Tibial nerve (tissue), 4 donors: Measurements from ENCODE around the gene C1orf232.

Experiments
- CTCF ChIP-seq, 5 experiments: fragments of 200-600 bp in 3 of 5; fragments of 450-650 bp in 2 of 5; sonication (generic) in 3 of 5; IDR thresholded peaks; one replicate each; pipeline ENCODE4 v1.5.1; 2016 to 2019; ENCODE audit warnings: antibody characterized with exemption in 5 of 5, mild to moderate bottlenecking in 3 of 5, moderate library complexity in 2 of 5
- EP300 ChIP-seq, 2 donors: sonication (generic); formaldehyde crosslinking; IDR thresholded peaks; one replicate each; pipeline ENCODE4 v1.6.1; 2017; ENCODE audit warnings: antibody characterized with exemption in 2 of 2, mild to moderate bottlenecking in 1 of 2
- POLR2A ChIP-seq, 2 donors: fragments of 450-650 bp; IDR thresholded peaks; one replicate each; pipeline ENCODE4 v1.6.1; 2017; ENCODE audit warnings: antibody characterized with exemption in 2 of 2, mild to moderate bottlenecking in 2 of 2, moderate library complexity in 2 of 2

- TF ChIP-seq CTCF (IDR thresholded peaks at IDR 0.05), result no peak
- no peak for TF ChIP-seq EP300 (IDR thresholded peaks at IDR 0.05)
- no peak for TF ChIP-seq POLR2A (IDR thresholded peaks at IDR 0.05)
These were observed 19.9 kb downstream of the C1orf232 start for GRCh38 chr1:26148887-26149286.
